SKM-1 treated with dmso at 0.1 percent for 144 hours (cell line): ENCODE data around the gene SLC4A11.

Source experiments
- DNase-seq: peaks from one replicate; lab custom pipeline; 2025; ENCODE audit not compliant: unreplicated experiment; lab: John Stamatoyannopoulos, UW

SLC4A11 gene

GRCh38 chr20:3239026-3239866 is at the start of gene SLC4A11:
Gene SLC4A11, minus strand, starts transcription at chr20:3239190. Its CDS starts 53 bp downstream, at chr20:3239137.
- DNase-seq: peak; percentile 4

DNA sequence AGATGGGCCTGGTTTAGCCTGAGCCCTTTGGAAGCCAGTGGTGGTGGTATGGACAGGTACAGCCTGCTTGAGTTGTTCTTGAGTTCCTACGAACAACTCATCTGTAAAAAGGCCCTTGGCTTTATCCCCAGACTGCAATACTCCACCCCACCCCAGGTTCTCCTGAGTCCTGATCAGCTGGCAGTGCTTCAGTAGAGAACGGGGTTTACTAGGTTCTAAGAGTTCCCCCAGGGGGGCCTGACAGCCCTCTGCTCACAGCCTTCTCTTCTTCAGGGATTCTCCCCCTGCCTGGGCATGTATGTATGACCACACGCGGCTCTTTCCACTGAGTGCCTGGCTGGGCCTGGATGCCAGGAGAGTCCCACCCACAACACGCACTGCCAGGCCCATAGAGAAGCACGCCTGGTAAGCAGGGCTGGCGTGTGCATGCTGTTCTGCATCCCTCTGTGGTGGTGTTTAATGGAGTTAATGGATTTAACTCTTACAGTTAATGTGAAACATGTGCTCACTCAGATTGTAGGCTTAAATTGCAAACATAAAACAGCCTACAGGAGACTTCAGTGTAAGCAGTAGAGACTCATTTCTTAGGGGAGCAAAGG is 44.3 kb upstream of the SLC4A11 start:
- no peak for DNase-seq

DNA sequence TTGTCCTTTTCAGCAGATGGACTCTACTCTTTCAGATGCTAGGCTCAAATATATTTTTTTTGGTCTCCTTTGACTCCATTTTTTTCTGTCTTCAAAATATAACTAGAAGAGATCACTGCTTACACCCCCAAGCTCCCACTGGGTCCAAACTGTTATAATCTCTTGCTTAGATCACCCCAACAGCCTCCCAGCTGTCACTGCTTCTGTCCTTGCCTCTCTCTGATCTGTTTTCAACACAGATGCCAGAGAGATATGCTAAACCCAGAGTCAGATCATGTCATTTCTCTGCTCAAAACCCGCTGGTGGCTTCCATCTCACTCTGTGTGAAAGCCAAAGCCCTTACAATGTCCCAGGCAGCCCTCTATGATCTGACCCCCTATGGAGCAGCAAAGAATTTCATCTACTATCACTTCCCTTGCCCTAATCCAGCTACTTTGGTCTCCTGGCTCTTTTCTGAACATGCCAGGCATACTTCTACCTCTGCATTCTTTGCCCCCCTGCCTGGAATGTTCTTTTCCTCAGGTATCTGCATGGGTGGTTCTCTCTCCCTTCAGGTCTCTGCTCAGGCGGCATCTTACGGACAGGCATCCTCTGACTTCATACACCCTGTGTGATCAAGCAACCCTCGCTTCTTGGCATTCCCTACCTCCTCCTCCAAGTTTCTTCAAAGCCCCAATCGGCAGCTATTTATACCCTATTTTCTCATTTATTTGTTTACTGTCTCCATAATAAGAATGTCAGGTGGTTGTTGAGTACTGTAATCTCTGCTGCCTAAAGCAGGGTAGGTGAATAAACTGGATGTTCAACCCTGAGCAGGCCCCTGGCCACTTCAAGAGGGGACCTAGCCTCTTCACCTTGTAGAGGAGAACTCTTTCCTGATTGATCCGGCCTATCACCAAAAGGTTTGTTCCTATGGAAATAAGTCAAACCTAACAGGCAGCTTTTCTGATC is 43.6 kb upstream of the SLC4A11 start:
- DNase-seq: no peak

DNA sequence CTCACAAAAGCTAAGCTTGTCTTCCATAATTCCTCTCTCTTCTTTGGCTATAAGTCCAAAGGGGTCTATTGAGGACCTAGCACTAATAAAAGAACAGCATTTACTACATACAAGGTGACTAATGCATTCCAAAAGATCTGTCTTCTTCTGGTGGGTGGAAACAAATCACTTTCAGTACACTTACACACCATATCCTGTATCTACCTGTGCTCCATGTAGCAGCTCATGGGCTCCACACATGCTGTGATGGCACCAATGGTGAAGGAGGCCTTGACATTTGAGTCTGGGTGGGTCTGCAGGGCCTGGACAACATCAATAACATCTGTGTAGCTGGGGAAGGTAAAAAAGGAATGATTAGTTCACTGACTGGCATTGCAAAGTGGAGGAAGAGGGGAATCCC is 42.4 kb upstream of the SLC4A11 start:
- DNase-seq: no peak

GRCh38 chr20:3279761-3280160 is 40.8 kb upstream of the SLC4A11 start:
- no peak for DNase-seq

GRCh38 chr20:3277686-3278465 is 38.9 kb upstream of the SLC4A11 start:
- DNase-seq: no peak

- DNase-seq: peak; percentile 36
These were observed 37.7 kb upstream of the SLC4A11 start for GRCh38 chr20:3276680-3277015.

DNA sequence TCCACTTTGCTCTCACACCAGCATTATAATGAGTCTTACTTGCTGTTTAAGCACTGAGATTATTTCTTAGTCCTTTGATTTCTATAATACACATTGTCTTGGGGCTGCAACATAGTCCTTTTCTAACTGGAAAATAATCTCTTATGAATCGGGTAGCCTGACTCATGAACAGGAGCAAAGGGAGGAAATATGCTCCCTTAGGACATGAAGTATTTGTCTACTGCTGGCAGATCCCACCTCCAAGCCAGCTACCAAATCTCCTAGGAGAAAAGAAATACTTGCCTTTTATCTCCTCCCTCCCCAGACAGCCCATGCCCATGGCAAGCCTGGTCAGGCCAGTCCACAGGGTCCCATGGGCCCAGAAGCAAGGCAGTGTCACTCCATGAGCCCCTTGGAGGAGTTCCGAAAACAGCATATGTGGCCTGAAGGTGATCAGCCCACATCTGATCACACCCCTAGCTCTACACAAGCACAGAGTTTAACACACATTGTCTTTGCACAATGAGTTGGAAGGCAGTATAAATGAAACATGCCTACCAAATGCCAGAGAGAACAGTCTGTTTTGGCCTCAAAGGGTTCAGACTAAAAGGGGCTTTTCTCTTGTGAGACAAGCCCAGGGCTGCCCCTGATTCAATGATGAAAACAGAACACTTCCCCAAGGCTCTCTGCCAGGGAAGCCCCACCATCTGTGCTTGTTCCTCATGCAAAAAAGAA is 37.1 kb upstream of the SLC4A11 start:
- no peak for DNase-seq

- DNase-seq: no peak
These were observed 36.3 kb upstream of the SLC4A11 start for GRCh38 chr20:3275064-3275935.

DNA sequence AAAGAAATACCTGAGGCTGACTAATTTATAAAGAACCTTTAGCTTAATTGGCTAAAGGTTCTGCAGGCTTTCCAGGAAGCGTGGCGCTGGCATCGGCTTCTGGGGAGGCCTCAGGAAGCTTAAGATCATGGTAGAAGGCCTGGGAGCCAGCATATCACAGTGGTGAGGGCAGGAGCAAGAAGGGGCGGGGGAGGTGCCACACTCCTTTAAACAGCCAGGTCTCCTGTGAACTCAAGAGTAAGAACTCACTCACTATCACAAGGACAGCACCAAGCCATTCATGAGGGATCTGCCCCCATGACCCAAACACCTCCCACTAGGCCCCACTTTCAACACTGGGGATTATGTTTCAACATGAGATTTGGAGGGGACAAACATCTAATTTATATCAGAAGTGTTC is 34.4 kb upstream of the SLC4A11 start:
- DNase-seq: no peak

- DNase-seq: no peak
These were observed 31.1 kb upstream of the SLC4A11 start for GRCh38 chr20:3270051-3270450.

DNA sequence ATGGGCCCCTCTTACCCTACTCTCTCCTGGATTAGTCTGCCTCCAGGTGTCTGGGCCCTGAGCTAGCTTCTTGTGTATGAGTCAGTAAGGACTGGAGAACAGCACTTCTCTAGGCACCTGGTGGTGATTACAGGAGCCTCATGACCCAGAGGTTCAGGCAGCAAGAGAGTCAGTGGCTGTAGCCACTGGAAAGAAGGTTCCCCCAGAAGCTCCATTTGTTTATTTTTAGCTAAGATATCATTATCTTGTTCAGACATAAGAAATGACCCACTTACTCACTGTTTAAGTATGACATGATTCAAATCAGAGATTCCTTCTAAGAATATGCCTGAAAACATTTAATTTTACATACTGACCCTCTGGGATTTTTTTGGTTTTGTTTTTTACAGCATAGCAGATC is 23.6 kb upstream of the SLC4A11 start:
- DNase-seq: no peak

GRCh38 chr20:3258429-3258828 is 19.4 kb upstream of the SLC4A11 start:
- no peak for DNase-seq

- DNase-seq: no peak
These were observed 16.7 kb upstream of the SLC4A11 start for GRCh38 chr20:3255728-3256127.

GRCh38 chr20:3251806-3252205 is 12.8 kb upstream of the SLC4A11 start:
- no peak for DNase-seq

GRCh38 chr20:3250091-3250504 is 11.1 kb upstream of the SLC4A11 start:
- DNase-seq: no peak

DNA sequence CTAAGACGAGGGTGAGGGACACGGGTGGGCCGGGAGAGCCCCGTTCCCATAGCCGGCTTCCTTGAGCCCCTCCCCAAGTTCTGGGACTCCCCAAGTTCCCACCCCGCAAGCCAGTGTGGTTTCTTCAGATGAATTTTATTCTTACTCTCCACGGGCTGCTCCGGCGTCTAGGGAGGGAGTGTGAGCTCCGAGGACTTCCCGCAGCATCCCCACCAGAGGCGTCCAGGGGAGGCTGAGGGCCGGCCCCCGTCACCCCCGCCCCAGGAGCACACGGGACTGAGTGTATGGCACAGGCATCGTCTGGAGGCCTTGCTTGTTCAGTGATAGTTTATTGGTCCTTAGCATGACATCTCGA is 10.0 kb upstream of the SLC4A11 start:
- DNase-seq: no peak

GRCh38 chr20:3248167-3248992 is 9.4 kb upstream of the SLC4A11 start:
- no peak for DNase-seq
